ENCODE data around the gene NUTF2.

NUTF2 gene

GRCh38 chr16:67837811-67838210 is 8.9 kb upstream of the NUTF2 start:
- Histone ChIP-seq H4K20me1 (ENCODE audit: control insufficient read depth, insufficient read depth, low read depth, low read length) (no peaks in the 10 kb centered on the region), H3K27ac (ENCODE audit: low read depth, low read length) (no peak overlapping the region), H3F3A (ENCODE audit: control insufficient read depth, insufficient read depth) (no peaks in the 10 kb centered on the region), H3K79me2 (ENCODE audit: control insufficient read depth, low read length) (peaks cover 12% of the 10 kb centered on the region), H3K4me3 (ENCODE audit: low read length) (no peak overlapping the region), H3K36me3 (ENCODE audit: control insufficient read depth, low read length) (no peaks in the 10 kb centered on the region), H3K4me2 (ENCODE audit: low read length) (no peak overlapping the region), H3K9me2 (replicated peaks; ENCODE audit: control insufficient read depth, low read length) (no peaks in the 10 kb centered on the region), H3K4me1 (ENCODE audit: control insufficient read depth, low read length) (peaks cover 14% of the 10 kb centered on the region), H3K9me3 (ENCODE audit: control insufficient read depth, insufficient read depth, low read length) (no peaks in the 10 kb centered on the region), H3K27me3 (ENCODE audit: control insufficient read depth, low read length) (no peaks in the 10 kb centered on the region)
- TF ChIP-seq CTCF (IDR thresholded peaks at IDR 0.05; ENCODE audit: low read depth, low read length, poor library complexity, severe bottlenecking) (no peak), EZH2phosphoT487 (IDR thresholded peaks at IDR 0.05; ENCODE audit: borderline replicate concordance, low read length) (no peak)

GRCh38 chr16:67841198-67841815 is 5.4 kb upstream of the NUTF2 start:
- no peaks in the 10 kb centered on the region for H3K27me3 ChIP-seq (ENCODE audit: control insufficient read depth, low read length)
- H3K4me3 ChIP-seq (ENCODE audit: low read length), result peak overlapping the region; percentile 95
- H3K36me3 ChIP-seq (ENCODE audit: control insufficient read depth, low read length), result peaks cover 13% of the 10 kb centered on the region
- H3K9me2 ChIP-seq (replicated peaks; ENCODE audit: control insufficient read depth, low read length), result no peaks in the 10 kb centered on the region
- peaks cover 7% of the 10 kb centered on the region; the same call in 1 of the 2 replicates for H3F3A ChIP-seq (ENCODE audit: control insufficient read depth, insufficient read depth)
- TF ChIP-seq CTCF (IDR thresholded peaks at IDR 0.05; ENCODE audit: low read depth, low read length, poor library complexity, severe bottlenecking) (no peak), EZH2phosphoT487 (IDR thresholded peaks at IDR 0.05; ENCODE audit: borderline replicate concordance, low read length) (no peak)
- H4K20me1 ChIP-seq (ENCODE audit: control insufficient read depth, insufficient read depth, low read depth, low read length), result peaks cover 7% of the 10 kb centered on the region; the same call in 1 of the 2 replicates
- no peaks in the 10 kb centered on the region for H3K9me3 ChIP-seq (ENCODE audit: control insufficient read depth, insufficient read depth, low read length)
- H3K4me1 ChIP-seq (ENCODE audit: control insufficient read depth, low read length), result peaks cover 37% of the 10 kb centered on the region
- peaks cover 38% of the 10 kb centered on the region for H3K79me2 ChIP-seq (ENCODE audit: control insufficient read depth, low read length)
- no peak overlapping the region for H3K27ac ChIP-seq (ENCODE audit: low read depth, low read length)
- peak overlapping the region; percentile 78 for H3K4me2 ChIP-seq (ENCODE audit: low read length)

GRCh38 chr16:67841816-67842508 is 4.8 kb upstream of the NUTF2 start, which contains the start of gene THAP11:
TSS of gene THAP11 (plus strand) at chr16:67842320. CDS start at chr16:67842555, 235 bp downstream.
- peaks cover 37% of the 10 kb centered on the region for H3K4me1 ChIP-seq (ENCODE audit: control insufficient read depth, low read length)

More at GRCh38 chr16:67841816-67842508, 4.8 kb upstream of the NUTF2 start, which contains the start of gene THAP11:
- H3F3A ChIP-seq (ENCODE audit: control insufficient read depth, insufficient read depth), result peaks cover 7% of the 10 kb centered on the region; the same call in 1 of the 2 replicates
- H4K20me1 ChIP-seq (ENCODE audit: control insufficient read depth, insufficient read depth, low read depth, low read length), result peaks cover 7% of the 10 kb centered on the region; the same call in 1 of the 2 replicates
- peak within 1 kb of the TSS; percentile 81 for H3K27ac ChIP-seq (ENCODE audit: low read depth, low read length)
- H3K79me2 ChIP-seq (ENCODE audit: control insufficient read depth, low read length), result peaks cover 40% of the 10 kb centered on the region
- H3K9me2 ChIP-seq (replicated peaks; ENCODE audit: control insufficient read depth, low read length), result no peaks in the 10 kb centered on the region
- H3K36me3 ChIP-seq (ENCODE audit: control insufficient read depth, low read length), result peaks cover 13% of the 10 kb centered on the region
- H3K27me3 ChIP-seq (ENCODE audit: control insufficient read depth, low read length), result no peaks in the 10 kb centered on the region
- no peaks in the 10 kb centered on the region for H3K9me3 ChIP-seq (ENCODE audit: control insufficient read depth, insufficient read depth, low read length)
- TF ChIP-seq CTCF (IDR thresholded peaks at IDR 0.05; ENCODE audit: low read depth, low read length, poor library complexity, severe bottlenecking) (peak; percentile 69), EZH2phosphoT487 (IDR thresholded peaks at IDR 0.05; ENCODE audit: borderline replicate concordance, low read length) (no peak)
- peak within 1 kb of the TSS; percentile 78 for H3K4me2 ChIP-seq (ENCODE audit: low read length)
- H3K4me3 ChIP-seq (ENCODE audit: low read length), result peak within 1 kb of the TSS; percentile 95
